HG03159 (cell line): ENCODE measurements around the gene TREML4.

Source experiments
- ATAC-seq: cut with Tn5 transposase; IDR thresholded peaks from one replicate; pipeline ENCODE4 v1.9.1; 2021; ENCODE audit warnings: mild to moderate bottlenecking, moderate library complexity; ENCODE audit not compliant: unreplicated experiment

TREML4 gene

DNA sequence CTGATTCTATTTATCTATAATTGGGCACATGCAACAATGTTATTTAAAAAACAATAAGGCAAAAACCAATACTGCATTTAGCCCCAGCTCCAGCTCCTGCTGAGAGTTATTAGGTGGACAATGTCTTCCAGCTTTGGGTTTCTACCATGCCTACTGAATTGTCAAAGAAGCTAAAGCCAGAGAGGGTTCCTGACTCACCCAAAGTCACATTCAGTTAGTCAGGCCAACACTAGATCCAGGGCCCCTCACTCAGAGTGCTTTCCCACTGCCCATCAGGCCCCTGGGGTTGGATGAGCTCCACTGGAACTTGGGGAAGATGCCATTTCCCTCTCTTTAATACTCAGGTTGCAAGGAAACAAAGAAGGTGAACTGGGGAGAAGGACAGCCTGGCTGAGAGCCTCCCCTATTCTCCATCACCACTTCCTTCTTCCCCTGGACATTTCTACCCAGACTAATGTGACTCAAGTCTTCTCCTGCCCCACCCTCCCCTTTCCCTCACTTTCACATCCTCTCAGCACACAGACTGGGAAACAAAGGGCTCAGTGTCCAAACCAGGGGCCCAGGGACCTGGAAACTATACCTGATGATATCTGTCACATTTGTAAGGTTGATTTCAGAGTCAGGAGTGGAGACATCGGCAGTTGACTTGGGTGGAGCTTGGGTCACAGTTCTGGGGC, 52.4 kb downstream of the TREML4 start:
- ATAC-seq = no peak

GRCh38 chr6:41283600-41283999, 55.5 kb downstream of the TREML4 start:
- ATAC-seq = no peak

DNA sequence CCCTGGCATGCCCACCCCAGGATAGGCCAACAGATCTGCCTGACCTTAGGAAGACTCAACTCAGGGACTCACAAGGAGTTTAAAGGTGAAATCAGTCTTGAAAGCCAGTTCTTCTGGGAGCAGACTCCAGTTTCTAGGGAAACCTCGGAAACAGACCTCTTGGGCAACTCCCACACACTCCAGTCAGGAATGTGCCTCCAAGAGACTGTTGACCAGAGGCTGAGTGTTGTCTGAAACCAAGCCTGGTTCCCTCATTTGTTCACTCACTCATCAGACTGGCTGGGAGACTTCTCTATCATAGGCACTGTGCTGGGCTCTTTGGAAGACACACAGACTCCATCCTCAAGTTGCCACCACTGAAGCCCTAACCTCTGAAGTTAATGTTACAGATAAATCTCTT, 56.6 kb downstream of the TREML4 start:
- no peak for ATAC-seq

DNA sequence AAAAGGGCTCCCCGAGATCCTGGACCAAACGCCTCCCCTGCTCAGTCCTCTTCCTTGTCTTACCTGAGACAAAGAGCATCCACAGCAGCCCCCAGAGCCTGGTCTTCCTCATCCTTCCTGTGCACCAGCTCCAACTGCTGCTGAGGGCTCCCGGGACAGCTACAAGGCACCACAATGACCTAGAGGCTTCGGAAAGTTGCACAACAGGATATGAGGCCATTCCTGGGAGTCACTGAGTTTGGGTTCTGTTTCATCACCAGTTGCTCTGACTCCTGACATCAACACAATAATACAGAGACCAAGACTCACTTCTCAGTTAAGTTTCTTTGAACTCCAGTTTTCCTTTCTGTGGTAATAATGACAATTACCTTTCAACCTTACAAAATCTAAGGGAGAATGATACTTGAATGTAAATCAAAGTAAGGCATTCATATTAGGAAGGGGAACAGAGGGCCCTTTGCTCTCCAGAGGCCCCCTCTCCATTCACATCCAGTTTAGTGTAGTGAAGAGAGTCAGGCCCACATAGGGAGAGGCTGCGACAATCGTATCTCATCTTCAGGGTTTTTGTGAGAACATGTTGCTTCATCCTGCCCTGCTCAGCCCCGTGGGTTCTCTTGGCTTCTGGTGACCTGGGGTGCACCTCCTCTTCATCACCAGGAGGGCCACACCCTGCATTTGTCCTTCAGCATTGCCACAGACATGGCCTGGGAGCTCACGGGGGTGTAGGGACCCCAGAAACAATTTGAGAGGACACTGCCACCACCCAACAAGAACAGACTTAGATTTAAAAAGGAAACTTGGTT, 58.6 kb downstream of the TREML4 start, which contains the start of gene TREM1:
Gene TREM1 (minus strand): TSS at position 139 of the 803 bp plus-strand sequence. CDS start 27 bp downstream, at position 112.
- ATAC-seq = no peak

DNA sequence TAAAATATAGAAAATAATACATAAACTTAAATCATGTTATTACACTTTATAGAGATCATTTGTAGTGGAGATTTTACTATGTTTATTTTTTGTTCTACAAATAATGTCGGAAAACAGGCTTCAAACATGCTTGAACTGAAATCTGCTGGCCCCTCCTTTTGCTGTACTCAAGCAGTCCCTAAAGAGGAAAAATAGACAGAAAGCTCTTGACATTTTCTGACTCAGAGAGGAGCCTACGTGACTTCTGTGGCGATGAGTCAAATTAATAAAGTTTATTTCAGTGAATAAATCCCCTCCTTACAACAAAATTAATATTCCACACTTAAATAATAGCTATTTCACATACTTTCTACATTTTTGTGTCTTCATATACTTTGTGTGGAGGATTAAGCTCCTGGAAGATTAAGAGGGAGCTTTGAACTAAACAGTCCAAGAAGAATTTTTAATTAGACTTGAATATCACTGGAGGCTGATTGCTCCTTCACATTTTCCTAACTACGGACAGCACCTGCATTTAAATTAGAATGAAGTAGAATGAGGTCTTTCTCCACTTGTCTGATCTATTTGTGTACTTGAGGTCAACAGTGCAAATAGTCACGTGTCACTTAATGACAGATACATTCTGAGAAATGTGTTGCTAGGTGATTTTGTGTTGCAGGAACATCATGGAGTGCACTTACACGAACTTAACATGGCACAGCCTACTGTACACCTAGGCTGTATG, 60.0 kb downstream of the TREML4 start:
- no peak for ATAC-seq
